Lower leg skin (tissue), 3 donors: ENCODE data around the gene SMPD1.

Source experiments
- POLR2A ChIP-seq, 2 donors: fragments of 450-650 bp; IDR thresholded peaks; one replicate each; pipeline ENCODE4 v1.6.1; 2016 to 2017; ENCODE audit warnings: antibody characterized with exemption in 2 of 2, mild to moderate bottlenecking in 1 of 2, moderate library complexity in 1 of 2
- TF ChIP-seq, protein P1 (sequence below), 3 donors: fragments of 450-650 bp; IDR thresholded peaks; one replicate each; pipeline ENCODE4 v1.5.1; 2016; ENCODE audit warnings: antibody characterized with exemption in 3 of 3, mild to moderate bottlenecking in 3 of 3, moderate library complexity in 2 of 3

DNA sequence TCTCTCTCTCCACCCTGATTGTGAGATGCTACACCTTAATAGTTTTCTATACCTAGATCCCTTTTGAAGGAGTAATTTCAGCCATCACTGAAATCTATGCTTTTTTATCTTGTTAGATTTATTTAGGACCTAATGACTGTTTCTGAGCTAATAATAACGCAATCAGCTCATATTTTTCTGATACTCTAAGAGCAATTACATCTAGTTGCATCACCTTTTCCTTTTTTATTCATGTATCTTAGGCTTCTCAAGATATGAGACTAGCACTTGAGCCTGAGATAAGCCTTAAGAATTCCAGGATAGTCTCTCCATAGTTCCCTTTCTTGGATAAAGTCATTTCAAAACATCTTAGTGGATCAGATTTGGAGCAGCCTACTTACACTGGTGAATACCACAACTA is 44.9 kb upstream of the SMPD1 start:
- TF ChIP-seq, protein P1, sequence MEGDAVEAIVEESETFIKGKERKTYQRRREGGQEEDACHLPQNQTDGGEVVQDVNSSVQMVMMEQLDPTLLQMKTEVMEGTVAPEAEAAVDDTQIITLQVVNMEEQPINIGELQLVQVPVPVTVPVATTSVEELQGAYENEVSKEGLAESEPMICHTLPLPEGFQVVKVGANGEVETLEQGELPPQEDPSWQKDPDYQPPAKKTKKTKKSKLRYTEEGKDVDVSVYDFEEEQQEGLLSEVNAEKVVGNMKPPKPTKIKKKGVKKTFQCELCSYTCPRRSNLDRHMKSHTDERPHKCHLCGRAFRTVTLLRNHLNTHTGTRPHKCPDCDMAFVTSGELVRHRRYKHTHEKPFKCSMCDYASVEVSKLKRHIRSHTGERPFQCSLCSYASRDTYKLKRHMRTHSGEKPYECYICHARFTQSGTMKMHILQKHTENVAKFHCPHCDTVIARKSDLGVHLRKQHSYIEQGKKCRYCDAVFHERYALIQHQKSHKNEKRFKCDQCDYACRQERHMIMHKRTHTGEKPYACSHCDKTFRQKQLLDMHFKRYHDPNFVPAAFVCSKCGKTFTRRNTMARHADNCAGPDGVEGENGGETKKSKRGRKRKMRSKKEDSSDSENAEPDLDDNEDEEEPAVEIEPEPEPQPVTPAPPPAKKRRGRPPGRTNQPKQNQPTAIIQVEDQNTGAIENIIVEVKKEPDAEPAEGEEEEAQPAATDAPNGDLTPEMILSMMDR (IDR thresholded peaks at IDR 0.05), result no peak
- TF ChIP-seq POLR2A (IDR thresholded peaks at IDR 0.05), result no peak
